Activated CD4-positive, alpha-beta T cell treated with anti-CD3 and anti-CD28 coated beads for 1 hour (primary cell): ENCODE measurements around the gene C1orf87.
"Not testable (repeated sequence)": the region's sequence is repeated elsewhere in the genome, so short reads cannot be mapped to it uniquely, and the experiment has no call there.

Experiments used
- DNase-seq: peaks from one replicate; pipeline ENCODE4 v3.0.0-alpha.2; 2020

C1orf87 gene

GRCh38 chr1:59992040-59992820, 81.3 kb downstream of the C1orf87 start:
- DNase-seq, result no peak

- DNase-seq, result no peak
Observed at GRCh38 chr1:59990470-59990869, 83.1 kb downstream of the C1orf87 start.

- no peak for DNase-seq
Observed at GRCh38 chr1:59986516-59987310, 86.9 kb downstream of the C1orf87 start.

- no peak for DNase-seq
Observed at GRCh38 chr1:59985911-59986515, 87.6 kb downstream of the C1orf87 start.

- DNase-seq, result no peak
Observed at GRCh38 chr1:59979666-59980065, 93.9 kb downstream of the C1orf87 start.

- no peak for DNase-seq
Observed at GRCh38 chr1:59978511-59978910, 95.1 kb downstream of the C1orf87 start.

GRCh38 chr1:59978026-59978425, 95.5 kb downstream of the C1orf87 start:
- DNase-seq, result no peak

- no peak for DNase-seq
Observed at GRCh38 chr1:59977075-59977410, 96.5 kb downstream of the C1orf87 start.

- DNase-seq, result no peak
Observed at GRCh38 chr1:59976194-59977074, 97.1 kb downstream of the C1orf87 start.

- DNase-seq, result no peak
Observed at GRCh38 chr1:59973719-59974118, 99.9 kb downstream of the C1orf87 start.

GRCh38 chr1:59972216-59972927, 101.2 kb downstream of the C1orf87 start:
- DNase-seq, result no peak

- no peak for DNase-seq
Observed at GRCh38 chr1:59971464-59971911, 102.1 kb downstream of the C1orf87 start.

GRCh38 chr1:59969542-59970175, 103.9 kb downstream of the C1orf87 start:
- DNase-seq, result not testable (repeated sequence)

GRCh38 chr1:59968746-59969145, 104.8 kb downstream of the C1orf87 start:
- DNase-seq, result not testable (repeated sequence)

- DNase-seq, result no peak
Observed at GRCh38 chr1:59967780-59968179, 105.8 kb downstream of the C1orf87 start.

GRCh38 chr1:59967141-59967697, 106.4 kb downstream of the C1orf87 start:
- no peak for DNase-seq

- DNase-seq, result no peak
Observed at GRCh38 chr1:59952065-59952464, 121.5 kb downstream of the C1orf87 start.

- no peak for DNase-seq
Observed at GRCh38 chr1:59949648-59950047, 123.9 kb downstream of the C1orf87 start.

GRCh38 chr1:59948990-59949389, 124.6 kb downstream of the C1orf87 start:
- DNase-seq, result no peak

- peak; percentile 20 for DNase-seq
Observed at GRCh38 chr1:59947047-59947938, 126.3 kb downstream of the C1orf87 start.
